GM18526 (cell line): ENCODE data around the gene POU2AF3.
A peak's percentile ranks its signal among the peaks of the same experiment; 100 is the strongest.

ENCODE experiments used
- POLR2A ChIP-seq: IDR thresholded peaks from 3 replicates; pipeline ENCODE4 v1.6.1; 2011; ENCODE audit not compliant: insufficient read length; ENCODE audit errors: extremely low read depth

Gene POU2AF3

DNA sequence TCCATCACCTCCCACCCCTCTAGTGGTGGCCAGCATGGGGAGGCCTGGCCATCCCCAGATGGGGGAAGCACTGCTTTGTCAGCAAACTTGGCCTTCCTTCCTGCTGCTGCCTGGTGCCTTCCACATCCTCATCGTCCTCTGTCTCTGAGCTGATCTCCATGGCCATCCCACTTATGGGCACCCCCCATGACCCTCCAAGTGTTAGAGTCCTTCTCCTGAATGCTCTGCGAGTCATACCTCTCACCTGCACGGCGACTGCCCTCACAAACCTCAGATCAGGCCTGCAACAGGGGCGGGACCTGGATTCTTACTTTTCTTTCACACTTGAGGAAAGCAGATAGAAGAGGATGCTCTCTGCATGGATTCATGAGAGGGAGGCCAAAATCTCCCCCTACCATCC lies 56.8 kb downstream of the POU2AF3 start:
- TF ChIP-seq POLR2A, result peak; percentile 21

GRCh38 chr11:111355956-111356659 lies 57.8 kb downstream of the POU2AF3 start:
- no peak for TF ChIP-seq POLR2A

DNA sequence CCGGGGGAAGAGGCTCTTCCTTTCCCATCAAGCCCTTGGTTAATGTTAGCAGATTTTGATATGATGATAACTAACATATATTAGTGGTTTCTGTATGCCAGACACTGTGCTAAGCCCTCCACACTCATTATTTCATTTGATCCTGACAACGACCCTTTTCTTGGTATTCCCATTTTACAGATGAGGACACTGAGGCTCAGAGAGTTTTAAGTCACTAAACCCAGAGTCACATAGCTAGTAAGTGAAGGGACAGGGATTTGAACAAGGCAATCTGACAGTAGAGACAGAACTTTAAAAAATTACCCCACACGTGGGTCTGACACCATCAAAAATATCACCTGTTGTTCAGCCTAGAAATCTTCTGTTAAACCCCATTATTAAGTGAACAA lies 58.3 kb downstream of the POU2AF3 start:
- TF ChIP-seq POLR2A, result no peak

GRCh38 chr11:111357150-111358037 lies 59.0 kb downstream of the POU2AF3 start:
- TF ChIP-seq POLR2A, result no peak
